SKM-1 treated with dmso at 0.1 percent for 144 hours (cell line): Measurements from ENCODE around the gene CNKSR1.

Experiments used
- DNase-seq: peaks from one replicate; lab custom pipeline; 2025; ENCODE audit not compliant: unreplicated experiment; lab: John Stamatoyannopoulos, UW

Gene CNKSR1

GRCh38 chr1:26160527-26161414 lies 16.5 kb upstream of the CNKSR1 start:
- DNase-seq, result no peak

DNA sequence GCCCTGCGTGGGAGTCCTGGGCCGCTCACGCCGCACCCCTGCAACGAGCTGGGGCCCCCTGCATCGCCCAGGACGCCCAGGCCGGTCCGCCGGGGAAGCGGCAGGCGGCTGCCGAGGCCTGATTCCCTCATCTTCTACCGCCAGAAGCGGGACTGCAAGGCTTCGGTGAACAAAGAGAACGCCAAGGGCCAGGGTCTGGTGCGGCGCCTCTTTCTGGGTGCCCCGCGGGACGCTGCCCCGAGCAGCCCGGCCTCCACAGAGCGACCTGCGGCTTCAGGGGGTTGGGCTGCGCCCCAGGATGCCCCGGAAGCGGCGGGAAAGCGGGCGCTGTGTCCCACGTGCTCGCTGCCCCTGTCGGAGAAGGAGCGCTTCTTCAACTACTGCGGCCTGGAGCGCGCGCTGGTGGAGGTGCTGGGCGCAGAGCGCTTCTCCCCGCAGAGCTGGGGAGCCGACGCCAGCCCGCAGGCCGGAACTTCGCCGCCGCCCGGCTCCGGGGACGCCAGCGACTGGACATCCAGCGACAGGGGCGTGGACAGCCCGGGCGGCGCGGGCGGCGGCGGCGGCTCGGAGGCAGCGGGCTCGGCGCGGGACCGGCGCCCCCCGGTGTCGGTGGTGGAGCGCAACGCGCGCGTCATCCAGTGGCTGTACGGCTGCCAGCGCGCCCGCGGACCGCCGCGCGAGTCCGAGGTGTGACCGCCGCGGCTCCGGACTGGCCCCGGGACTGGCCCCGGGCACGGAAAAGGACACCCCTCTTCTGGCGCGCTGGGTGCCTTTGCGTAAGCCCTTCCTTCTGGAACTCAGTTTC lies 15.7 kb upstream of the CNKSR1 start:
- DNase-seq, result peak; percentile 41

- DNase-seq, result no peak
Measured at GRCh38 chr1:26162220-26162709, 15.0 kb upstream of the CNKSR1 start.

DNA sequence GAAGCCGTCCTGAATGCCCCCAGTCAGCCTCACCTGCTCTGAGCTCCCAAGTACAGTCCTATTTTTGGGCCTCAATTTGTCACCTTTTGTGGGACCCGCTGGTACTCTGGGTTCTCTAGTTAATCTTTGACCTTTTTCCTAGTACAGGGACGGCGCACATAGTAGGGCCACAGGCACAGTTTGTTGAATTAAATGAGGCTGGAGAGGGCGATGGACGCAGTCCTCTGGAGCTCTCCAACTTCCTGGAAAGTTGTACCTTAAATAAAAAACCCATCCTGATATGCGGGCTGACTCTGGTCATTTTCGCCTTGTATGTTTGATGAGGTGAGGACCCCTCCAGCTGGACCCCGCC lies 13.6 kb upstream of the CNKSR1 start:
- no peak for DNase-seq

GRCh38 chr1:26164036-26164860 lies 13.0 kb upstream of the CNKSR1 start:
- DNase-seq, result no peak

- no peak for DNase-seq
Measured at GRCh38 chr1:26164861-26165842, 12.1 kb upstream of the CNKSR1 start.

DNA sequence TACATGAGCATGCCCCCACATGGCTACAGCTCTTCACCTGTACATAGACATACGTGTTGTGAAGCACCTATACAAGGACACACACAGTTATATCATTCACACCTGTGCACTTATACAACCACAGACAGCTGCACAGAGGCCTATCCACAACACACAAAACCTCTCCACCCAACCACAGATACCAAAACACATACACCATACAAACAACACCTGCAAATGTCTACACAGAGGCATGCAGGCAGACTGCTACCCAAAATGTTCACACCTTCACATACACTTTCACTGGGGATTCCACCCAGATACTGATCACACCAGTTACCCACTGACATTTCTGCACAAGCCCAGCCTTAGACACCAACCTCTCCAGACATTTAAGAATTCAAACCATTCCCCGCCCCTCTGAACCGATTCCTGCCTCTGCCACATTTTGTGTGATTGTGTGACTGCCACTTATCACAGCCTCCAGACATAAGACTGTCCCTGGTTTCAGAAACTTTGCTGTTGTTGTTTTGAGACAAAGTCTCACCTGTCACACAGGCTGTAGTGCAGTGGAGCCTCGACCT lies 10.5 kb upstream of the CNKSR1 start:
- no peak for DNase-seq

DNA sequence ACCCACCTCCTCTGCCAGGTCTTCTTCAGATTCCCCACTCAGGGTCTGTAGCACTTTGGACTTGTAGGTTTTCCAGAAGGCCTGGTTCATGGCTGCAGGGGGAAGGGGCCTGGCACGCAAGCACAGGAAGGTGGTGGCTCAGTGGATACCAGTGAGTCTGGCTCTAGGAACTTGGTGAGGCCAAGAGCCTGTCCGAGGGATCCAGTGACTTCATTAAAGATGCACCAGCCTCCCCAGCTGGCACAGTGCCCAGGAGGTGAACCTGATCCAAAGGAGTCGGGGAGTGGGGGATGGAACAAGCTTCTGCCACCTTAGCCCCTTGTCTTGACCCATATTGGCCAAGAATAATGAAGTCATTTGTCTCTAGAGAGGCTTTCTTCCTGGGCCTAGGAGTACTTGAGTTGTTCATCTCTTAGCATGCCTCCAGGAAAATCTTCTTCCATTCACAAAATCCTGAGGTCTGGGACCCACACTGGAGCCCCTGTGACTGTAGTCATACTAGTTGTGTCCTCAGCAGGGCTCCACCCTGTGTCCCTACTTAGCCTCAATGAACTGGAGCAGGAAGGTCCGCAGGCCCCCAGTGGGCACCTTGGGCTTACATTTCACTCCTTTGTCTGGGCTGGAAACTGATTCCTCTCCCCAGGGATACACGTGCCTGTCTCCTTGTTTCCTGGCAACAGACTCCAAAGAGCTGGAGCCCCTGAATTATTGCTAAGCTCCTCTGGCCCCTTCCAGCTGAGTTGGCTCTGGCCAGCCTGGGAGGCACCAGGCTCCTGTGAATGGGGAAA lies 8.7 kb upstream of the CNKSR1 start, which contains the start of gene C1orf232:
C1orf232 (minus strand) TSS at position 554 of the 788 bp plus-strand sequence; CDS start at position 90, 464 bp downstream.
- DNase-seq, result no peak

DNA sequence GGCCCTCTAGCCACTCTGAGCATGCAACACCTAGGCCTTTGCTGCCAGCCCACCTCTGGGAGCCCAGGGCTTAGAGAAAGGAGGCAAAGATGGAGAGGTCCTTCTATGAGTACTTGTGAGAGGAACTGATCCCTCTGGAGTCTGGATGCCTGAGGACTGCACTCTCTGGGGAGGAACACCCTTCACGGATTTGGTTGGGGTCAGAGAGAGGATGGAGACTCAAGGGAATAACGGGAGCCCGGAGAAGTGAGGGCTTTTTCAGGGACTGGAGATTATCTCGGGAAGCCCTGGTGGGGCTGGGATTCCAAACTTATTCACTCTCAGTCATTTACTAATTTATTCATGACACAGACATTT lies 8.1 kb upstream of the CNKSR1 start:
- DNase-seq, result no peak

DNA sequence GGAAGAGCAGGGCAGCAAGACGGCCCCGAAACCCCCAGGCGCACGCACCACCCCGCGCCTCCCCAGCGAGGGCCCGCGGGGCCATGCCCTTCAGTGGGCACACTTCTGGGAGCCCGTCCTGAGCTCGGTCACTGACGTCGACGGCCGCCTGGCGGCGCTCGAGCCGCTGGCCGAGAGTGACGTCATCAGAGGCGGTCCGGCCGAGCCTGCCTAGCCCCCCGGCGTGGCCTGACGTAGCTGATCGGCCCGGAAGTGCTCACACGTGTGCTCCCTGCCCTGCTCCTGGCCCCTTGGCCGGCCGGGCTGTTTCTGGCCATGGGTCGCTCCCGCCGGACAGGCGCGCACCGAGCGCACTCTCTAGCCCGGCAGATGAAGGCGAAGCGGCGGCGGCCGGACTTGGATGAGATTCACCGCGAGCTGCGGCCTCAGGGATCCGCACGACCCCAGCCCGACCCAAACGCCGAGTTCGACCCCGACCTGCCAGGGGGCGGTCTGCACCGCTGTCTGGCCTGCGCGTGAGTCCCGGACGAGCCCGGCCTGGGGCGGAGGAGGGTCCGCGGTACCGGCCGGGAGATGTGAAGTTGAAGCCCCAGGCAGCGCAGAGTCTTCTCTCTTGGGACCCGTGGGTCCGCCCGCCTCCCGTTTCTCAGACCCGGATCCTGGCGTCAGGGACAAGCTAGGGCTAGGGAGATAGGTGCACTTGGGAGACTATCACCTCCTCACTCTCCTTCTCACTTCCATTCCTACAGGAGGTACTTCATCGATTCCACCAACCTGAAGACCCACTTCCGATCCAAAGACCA lies 7.4 kb upstream of the CNKSR1 start, which contains the start of gene ZNF593:
ZNF593 (plus strand) TSS at position 240 of the 803 bp plus-strand sequence; CDS start at position 316, 76 bp downstream.
- DNase-seq, result peak; percentile 90

DNA sequence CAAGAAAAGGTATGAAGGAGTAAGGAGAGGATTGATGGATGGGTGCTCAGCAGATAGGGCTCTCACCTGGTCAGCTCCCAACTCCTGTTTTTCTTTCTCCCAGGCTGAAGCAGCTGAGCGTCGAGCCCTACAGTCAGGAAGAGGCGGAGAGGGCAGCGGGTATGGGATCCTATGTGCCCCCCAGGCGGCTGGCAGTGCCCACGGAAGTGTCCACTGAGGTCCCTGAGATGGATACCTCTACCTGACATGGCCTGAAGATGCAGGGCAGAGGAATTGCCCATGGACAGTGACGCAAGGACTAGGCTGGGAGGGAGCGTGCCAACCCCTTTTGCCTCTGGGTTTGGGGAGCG lies 6.8 kb upstream of the CNKSR1 start:
- DNase-seq, result no peak

GRCh38 chr1:26171084-26172072 lies 5.9 kb upstream of the CNKSR1 start, which contains the start of gene ZNF593OS:
TSS of gene ZNF593OS (minus strand) at chr1:26171832. CDS start at chr1:26171661, 171 bp downstream.
- no peak for DNase-seq

DNA sequence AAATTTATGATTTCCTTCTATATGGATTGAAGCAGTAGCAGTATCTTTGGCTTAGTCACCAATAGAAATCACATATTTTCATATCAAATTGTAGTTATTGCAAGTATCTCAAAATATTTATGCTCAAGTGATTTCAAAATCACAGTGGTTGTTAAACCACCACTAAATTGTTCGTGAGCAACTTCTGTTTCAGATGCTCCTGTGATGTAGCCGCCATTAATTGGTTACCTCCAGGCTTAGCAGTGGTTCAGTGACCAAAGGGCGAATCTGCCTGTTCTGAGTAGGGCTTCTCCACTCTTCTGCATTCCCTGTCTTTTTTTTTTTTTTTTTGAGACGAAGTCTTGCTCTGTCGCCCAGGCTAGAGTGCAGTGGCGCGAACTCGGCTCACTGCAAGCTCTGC lies 1.9 kb upstream of the CNKSR1 start:
- no peak for DNase-seq

DNA sequence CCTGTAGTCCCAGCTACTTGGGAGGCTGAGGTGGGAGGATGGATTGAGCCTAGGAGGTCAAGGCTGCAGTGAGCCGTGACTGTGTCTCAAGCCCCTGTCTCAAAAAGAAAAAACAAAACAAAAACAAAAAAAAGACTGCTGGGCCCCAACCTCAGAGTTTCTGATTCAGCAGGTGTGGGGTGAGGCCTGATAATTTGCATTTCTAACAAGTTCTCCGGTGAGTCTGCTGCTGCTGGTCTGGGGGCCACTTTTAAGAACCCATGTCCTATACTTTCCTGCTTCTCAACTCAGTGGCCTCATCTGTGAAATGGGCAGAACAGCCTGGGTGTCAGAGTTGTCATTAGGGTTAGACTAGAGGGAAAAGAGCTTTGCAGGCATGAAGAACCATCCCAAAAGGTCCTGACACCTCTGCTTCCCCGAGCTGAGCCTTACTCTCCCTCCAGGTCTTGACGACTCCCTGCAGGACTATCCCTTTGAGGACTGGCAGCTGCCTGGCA lies 2.8 kb downstream of the CNKSR1 start:
- no peak for DNase-seq

DNA sequence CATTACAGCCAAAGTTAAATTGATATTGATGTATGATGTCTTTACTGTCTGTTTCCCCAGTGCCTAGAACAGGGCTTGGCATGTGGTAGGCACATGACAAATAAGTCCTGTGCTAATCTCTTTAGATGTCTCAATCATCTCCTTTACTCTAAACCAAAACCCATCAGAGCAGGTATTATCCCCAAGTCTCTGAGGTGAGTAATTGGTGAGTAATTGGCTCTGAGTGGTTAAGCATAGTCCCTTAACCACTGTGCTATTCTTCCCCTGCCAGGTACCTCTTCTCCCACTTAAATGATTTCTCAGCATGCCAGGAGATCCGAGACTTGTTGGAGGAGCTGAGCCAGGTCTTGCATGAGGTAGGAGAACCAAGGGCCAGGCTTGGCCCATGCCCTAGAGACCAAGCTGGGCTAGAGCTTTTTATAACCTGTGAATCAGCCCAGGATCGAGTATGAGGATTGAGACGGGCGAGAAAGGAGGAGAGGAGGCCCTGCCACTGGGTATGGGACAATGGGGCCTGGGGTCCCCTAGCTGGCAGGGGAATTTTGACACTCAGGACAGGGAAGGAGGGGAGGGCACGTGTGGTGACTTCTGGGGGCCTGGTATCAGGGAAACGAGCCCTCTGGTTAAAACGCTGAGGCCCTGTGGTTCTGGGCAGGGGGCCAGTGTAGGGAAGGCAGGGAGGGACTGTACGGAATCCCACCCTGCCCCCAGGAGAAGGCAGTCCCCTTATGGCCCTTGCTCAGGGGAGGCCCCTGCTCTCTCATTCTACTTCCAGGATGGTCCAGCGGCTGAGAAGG lies 4.5 kb downstream of the CNKSR1 start:
- DNase-seq, result no peak

DNA sequence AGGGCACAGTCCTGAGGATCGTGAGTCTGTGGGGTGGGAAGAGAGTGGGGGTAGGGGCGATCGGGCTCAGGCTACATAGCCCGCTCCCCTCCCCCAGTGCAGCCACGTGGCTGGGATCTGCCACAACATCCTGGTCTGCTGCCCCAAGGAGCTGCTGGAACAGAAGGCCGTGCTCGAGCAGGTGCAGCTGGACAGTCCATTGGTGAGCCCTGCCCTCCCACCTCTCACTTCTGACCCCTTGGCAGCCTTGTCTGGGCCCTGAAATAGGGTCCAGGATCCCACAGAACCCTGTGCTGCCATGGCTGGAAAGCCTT lies 5.0 kb downstream of the CNKSR1 start:
- DNase-seq, result no peak
